ENCODE results near the gene LRRC71. TPM values are rescaled to one million over a fixed set of nuclear protein-coding genes. Genes with fewer than 3 reads are reported as not detected.

The LRRC71 gene
- not detected for total RNA-seq

DNA sequence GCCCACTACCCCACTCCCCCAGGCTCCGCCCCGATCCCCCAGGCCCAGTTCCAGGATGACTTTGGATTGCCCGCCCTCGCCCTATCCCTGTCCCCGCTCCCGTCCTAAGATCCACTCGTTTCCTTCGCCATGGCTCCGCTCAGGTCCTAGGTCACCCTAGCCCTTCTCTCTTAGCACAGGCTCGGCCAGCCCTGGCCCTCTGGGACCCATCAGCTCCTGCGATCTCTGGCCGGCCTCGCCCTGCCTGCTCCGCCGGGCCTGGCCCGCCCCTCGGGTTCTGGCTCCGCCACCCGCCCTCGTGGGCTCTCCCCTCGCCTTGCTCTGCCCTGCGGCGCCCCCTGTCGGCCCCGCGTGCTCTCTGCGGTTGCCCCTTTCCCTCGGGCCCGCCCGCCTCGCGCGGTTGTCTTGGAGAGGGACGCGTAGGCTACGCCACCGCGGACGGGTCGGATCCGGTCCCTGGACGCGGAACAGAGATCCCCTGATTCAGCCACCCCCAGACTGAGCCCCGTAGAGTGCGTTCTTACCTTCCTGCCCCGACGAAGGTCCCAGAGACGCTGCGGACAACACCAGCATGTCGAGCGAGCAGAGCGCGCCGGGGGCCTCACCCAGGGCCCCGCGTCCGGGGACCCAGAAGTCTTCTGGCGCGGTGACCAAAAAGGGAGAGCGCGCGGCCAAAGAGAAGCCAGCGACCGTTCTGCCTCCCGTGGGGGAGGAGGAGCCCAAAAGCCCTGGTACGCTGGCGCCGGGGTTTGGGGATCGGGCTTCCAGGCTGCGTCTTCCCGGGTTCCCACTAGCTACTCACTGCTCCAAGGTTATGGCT is at the start of gene LRRC71:
LRRC71 (plus strand) TSS at position 400 of the 820 bp plus-strand sequence; CDS start at position 572, 172 bp downstream.
- ATAC-seq = peak; percentile 91

DNA sequence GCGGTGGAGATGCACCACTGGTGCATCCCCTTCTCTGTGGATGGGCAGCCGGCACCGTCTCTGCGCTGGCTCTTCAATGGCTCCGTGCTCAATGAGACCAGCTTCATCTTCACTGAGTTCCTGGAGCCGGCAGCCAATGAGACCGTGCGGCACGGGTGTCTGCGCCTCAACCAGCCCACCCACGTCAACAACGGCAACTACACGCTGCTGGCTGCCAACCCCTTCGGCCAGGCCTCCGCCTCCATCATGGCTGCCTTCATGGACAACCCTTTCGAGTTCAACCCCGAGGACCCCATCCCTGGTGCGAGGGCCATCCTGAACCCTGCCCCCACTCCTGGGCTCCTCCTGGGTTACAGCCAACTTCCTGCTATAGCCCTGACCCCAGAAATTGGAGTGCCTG is 46.8 kb upstream of the LRRC71 start:
- no peak for ATAC-seq

DNA sequence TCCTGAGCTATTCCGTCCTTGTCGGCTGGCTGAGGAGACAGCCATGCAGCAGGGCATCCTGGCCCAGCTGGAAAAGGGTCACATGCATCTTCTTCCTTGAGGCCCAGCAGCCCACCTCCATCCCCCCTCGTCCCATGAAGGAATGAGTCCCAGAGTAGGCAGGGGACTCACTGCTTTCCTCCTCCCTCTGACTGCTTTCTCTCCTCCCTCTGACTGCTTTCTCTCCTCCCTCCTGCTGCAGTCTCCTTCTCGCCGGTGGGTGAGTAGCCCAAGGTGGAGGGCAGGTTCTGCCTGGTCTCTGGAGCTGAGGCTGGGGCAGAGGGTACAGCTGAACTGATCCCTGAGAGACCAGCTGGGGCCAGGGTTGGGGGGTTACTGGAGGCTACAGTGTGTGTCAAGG is 46.3 kb upstream of the LRRC71 start:
- no peak for ATAC-seq

DNA sequence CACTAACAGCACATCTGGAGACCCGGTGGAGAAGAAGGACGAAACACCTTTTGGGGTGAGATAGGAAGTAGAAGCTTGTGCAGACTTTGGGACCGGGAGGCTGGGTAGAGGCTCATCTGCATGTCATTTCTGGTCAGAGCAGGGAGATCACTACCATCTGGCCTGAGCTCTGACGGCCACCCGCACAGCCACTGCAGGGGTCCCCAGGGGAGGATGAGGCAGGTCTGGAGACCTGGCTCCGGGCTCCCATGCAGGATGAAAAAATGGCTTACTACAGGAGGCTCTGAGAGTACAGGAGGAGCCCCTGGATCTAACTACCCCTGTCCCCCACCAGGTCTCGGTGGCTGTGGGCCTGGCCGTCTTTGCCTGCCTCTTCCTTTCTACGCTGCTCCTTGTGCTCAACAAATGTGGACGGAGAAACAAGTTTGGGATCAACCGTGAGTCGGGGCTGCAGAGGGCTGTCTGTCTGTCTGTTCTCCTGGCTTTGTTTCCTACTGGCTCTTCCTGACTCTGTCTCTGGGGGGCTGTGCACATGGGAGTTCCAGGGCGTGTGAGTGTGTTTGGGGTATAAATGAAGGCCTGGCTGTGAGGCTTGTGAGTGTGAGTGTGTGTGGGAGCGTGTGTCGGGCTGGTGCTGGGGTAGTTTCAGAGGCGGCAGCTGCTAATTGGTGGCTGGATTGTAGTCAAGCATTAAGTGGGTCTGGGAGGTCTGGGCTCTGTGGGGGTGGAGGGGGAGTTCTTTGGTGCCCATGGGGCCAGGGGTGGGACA is 45.7 kb upstream of the LRRC71 start:
- ATAC-seq = no peak

DNA sequence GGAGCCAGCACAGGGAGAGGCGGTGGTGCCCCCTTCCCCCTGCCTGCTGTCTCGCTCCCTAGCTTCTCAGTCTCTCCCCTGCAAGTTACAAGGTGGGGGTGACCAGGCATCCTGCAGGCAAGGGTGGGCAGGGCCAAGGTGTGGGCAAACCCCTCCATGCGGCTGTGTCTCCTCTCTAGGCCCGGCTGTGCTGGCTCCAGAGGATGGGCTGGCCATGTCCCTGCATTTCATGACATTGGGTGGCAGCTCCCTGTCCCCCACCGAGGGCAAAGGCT is 45.2 kb upstream of the LRRC71 start:
- no peak for ATAC-seq

- no peak for ATAC-seq
Measured at GRCh38 chr1:156876281-156876680, 44.2 kb upstream of the LRRC71 start.

- no peak for ATAC-seq
Measured at GRCh38 chr1:156877433-156878170, 42.8 kb upstream of the LRRC71 start.

GRCh38 chr1:156879876-156880275 is 40.6 kb upstream of the LRRC71 start:
- no peak for ATAC-seq

DNA sequence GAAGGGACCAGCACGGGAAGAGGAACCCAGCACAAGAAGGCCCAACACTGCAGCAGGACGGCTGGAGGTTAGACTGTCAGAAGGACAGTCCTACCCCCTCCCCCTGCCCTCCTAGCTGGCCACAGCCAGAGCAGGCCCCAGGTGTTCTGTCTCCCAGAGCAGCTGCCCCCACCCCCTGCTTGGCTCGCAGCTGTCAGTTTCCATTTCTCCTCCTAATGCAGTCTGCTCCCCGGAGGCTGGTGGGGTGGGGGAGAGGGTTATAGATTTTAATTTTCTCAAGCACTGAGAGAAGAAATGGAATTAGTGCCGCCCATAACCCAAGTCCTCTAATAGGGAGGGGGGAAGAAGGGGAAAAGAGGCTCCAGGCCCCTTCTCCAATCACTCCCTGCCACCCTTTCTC is 40.0 kb upstream of the LRRC71 start:
- no peak for ATAC-seq

DNA sequence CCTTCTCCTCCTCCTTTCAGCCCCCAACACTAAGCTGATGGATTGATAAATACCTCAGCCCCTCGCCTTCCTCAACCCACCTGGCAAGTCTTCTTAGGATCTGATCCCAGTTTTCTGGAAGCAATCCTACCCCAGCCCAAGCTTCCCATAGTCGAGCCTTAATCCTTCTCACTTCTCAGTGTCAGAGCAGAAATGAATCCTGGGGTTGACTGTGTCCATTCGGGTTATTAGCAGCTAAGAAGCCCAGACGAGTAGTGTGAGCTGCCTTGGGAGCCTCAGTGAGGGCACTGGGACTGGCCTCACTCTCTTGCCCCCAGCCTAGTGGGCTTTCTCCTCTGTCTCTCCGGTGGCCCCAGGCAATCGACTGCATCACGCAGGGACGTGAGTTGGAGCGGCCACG is 39.3 kb upstream of the LRRC71 start:
- ATAC-seq = no peak

- ATAC-seq = no peak
Measured at GRCh38 chr1:156881663-156882062, 38.8 kb upstream of the LRRC71 start.

DNA sequence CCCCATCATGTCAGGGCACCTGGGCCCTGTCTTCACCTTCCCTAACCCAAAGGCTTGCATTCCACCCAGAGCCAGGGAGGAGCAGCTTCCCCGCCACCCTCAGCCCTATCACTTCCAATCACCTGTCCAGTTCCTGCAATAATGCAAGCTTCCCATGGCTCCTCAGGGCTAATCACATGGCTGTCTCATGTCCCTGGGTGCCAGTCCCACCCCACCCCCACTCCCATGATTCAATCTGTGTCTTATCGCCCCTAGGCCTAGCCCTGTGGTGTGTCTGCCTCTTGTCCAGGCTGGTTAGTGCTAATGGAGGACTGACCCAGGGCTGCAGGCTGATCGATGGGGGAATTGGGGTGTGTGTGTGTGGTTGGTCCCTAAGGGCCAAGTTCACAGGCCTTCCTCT is 37.9 kb upstream of the LRRC71 start:
- no peak for ATAC-seq

DNA sequence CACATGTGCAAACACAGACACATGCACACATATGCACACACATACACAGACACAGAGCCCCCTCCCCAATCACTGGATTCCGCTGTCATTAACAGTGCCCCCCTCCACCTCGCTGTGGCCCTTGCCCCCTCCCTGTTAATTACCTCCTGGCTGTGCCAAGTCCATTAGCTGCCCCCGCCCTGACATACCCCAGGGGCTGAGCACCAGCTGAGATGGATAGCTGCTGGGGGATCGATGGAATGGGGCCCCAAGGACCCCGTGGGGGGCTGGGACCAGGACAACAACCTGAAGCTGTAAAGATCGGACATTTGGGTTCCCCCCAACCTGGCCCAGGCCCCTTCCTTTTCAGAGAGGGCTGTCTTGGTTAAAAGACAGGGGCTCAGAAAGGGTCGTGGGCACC is 36.5 kb upstream of the LRRC71 start:
- no peak for ATAC-seq

- ATAC-seq = no peak
Measured at GRCh38 chr1:156884560-156885184, 35.8 kb upstream of the LRRC71 start.

- ATAC-seq = no peak
Measured at GRCh38 chr1:156885314-156885713, 35.1 kb upstream of the LRRC71 start.

DNA sequence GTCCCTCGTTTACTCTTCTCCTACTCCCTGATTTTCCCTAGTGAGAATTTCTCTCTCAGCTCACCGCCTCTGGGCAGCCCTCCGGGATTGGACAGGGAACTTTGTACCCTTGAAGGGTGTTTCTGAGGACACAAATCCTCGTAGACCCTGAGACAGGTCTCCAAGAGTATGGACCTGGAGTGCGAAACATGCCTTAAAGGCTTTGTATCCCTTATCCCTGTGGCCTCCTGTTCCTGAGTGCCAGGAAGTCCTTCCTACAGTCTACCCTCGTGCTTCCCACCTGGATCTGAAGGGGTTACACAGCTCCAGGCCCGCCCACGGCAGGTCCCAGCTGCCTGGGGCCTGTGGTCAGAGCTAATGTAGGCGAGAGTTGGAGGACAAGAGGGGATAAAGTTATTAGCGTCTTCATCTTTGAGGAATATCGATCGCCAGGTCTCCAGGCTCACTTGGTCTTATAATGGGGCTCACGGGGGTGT is 34.5 kb upstream of the LRRC71 start:
- no peak for ATAC-seq

GRCh38 chr1:156886583-156887281 is 33.7 kb upstream of the LRRC71 start:
- ATAC-seq = no peak

DNA sequence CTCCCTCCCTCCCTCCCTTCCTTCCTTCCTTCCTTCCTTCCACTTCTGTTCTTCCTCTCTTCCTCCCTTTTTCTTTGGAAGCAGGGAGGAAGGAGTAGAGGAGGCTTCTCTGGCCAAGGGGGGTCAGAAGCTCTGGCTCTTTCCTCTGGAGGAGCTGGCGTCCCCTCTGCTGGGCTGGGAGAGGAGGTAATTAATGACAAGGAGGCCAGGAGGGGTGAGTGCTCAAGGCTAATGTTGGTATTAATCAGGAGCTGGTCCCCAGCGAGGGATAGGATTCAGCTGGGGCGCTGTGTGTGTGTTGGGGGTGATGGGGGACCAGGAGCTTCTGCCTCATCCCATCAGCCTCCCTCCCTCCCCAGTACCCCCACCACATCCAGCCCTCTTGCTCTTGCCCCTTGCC is 33.1 kb upstream of the LRRC71 start:
- ATAC-seq = no peak

- ATAC-seq = no peak
Measured at GRCh38 chr1:156887734-156888133, 32.7 kb upstream of the LRRC71 start.

DNA sequence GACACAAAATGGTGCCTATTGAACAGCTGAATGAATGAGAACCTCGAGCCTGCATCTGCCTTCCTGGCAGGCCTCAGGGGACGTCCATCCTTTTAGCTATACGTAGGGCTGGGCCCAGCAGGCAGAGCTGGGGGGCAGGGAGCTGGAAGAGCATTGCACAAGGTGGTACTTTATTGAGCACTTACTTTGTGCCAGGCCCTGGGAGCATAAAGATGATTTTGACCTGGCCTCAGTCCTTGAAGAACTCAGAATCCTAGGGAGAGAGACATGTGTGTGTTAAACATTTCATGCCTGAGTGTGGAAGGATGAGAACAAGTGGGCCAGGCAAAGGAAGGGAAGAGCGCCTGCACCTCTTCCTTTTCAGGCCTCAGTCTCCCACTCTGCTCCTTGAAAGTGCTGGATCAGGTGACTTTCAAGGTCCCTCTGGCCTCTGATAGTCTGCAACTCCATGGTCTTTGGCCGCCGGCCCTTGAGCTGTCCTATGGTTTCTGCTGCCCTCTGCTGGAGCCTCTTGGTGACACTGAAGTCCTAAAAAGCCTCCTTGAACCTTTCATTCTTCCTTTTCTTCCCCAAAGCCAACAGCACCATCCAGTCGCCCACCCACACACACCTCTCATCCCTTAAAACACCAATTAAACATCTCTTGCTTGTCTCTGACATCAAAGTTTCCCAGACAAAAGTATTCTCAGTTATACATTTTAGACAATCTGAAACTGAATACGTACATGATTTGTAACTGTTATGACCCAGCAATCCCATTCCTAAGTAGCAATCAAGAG is 30.4 kb upstream of the LRRC71 start:
- ATAC-seq = peak; percentile 33
